CD4-positive, alpha-beta memory T cell (primary cell): Measurements from ENCODE around the gene OR4D9. TPM values are rescaled to one million over a fixed set of nuclear protein-coding genes. Genes with fewer than 3 reads are reported as not detected.
A peak's percentile ranks its signal among the peaks of the same experiment; 100 is the strongest.

ENCODE experiments used
- CTCF ChIA-PET: fragments of 350-600 bp; sonication (Branson Sonifier 250); formaldehyde crosslinking; loops from one replicate; lab custom pipeline; 2021; ENCODE audit warnings: inconsistent platforms; ENCODE audit not compliant: partially characterized antibody; lab: Charles Lee
- POLR2A ChIA-PET: fragments of 350-600 bp; sonication (Branson Sonifier 250); formaldehyde crosslinking; loops from one replicate; lab custom pipeline; 2021; ENCODE audit not compliant: partially characterized antibody; lab: Charles Lee
- DNase-seq, 5 donors: peaks; one replicate each; pipeline versions ENCODE4 v3.0.0 to v3.0.0-alpha.2; 2020 to 2022; ENCODE audit warnings: mixed read lengths in 1 of 5
- H3K27ac ChIP-seq: one replicate; pipeline ENCODE4 v1.7.0; 2013; ENCODE audit warnings: low read depth, low read length
- H3K27me3 ChIP-seq: 2 replicates; pipeline ENCODE4 v1.7.0; 2013; ENCODE audit warnings: mild to moderate bottlenecking, low read length, moderate library complexity; ENCODE audit not compliant: insufficient read depth
- H3K36me3 ChIP-seq: 2 replicates; pipeline ENCODE4 v1.7.0; 2013; ENCODE audit warnings: mild to moderate bottlenecking, low read length, moderate library complexity; ENCODE audit not compliant: insufficient read depth
- H3K4me1 ChIP-seq: 2 replicates; pipeline ENCODE4 v1.7.0; 2013; ENCODE audit warnings: mild to moderate bottlenecking, low read length, moderate library complexity; ENCODE audit not compliant: insufficient read depth
- H3K4me3 ChIP-seq, 2 donors: one replicate each; pipeline ENCODE4 v1.7.0; 2013; ENCODE audit warnings: low read length in 2 of 2, mild to moderate bottlenecking in 1 of 2
- H3K9me3 ChIP-seq, 2 donors: one replicate each; pipeline ENCODE4 v1.7.0; 2013; ENCODE audit warnings: low read length in 2 of 2, control low read depth in 1 of 2; ENCODE audit not compliant: control insufficient read depth in 1 of 2
- H3K27ac Mint-ChIP-seq, 7 donors: one replicate each; pipeline ENCODE4 v1.8.0; 2020 to 2021; ENCODE audit warnings: mixed read lengths in 7 of 7, mild to moderate bottlenecking in 6 of 7, inconsistent platforms in 3 of 7, moderate library complexity in 3 of 7
- H3K27me3 Mint-ChIP-seq, 2 donors: one replicate each; pipeline ENCODE4 v1.8.0; 2020 to 2021; ENCODE audit warnings: mixed read lengths in 2 of 2
- H3K36me3 Mint-ChIP-seq, 2 donors: one replicate each; pipeline ENCODE4 v1.8.0; 2020 to 2021; ENCODE audit warnings: mixed read lengths in 2 of 2, inconsistent platforms in 1 of 2, mild to moderate bottlenecking in 1 of 2
- H3K4me1 Mint-ChIP-seq, 4 donors: one replicate each; pipeline ENCODE4 v1.8.0; 2020 to 2021; ENCODE audit warnings: mixed read lengths in 4 of 4, mild to moderate bottlenecking in 1 of 4
- H3K4me3 Mint-ChIP-seq, 8 donors: one replicate each; pipeline ENCODE4 v1.8.0; 2020 to 2021; ENCODE audit warnings: mixed read lengths in 8 of 8, mild to moderate bottlenecking in 7 of 8, moderate library complexity in 6 of 8, inconsistent platforms in 3 of 8
- H3K9me3 Mint-ChIP-seq, 8 donors: one replicate each; pipeline ENCODE4 v1.8.0; 2020 to 2021; ENCODE audit warnings: mixed read lengths in 8 of 8, mild to moderate bottlenecking in 5 of 8, inconsistent platforms in 3 of 8, moderate library complexity in 1 of 8
- intact Hi-C: fragments of 100-400 bp; cut with micrococcal nuclease; formaldehyde crosslinking; loops from one replicate; pipeline ENCODE4 v1.15.1; 2023
- polyA plus RNA-seq, 2 donors: library from polyadenylated mRNA; unstranded; fragments of 300-500 nt; fragmentation: Illumina TruSeq; gene quantifications; one replicate each; pipeline ENCODE4 v1.2.3, GENCODE V29; 2021
- total RNA-seq, 2 experiments: library from RNA; stranded (reverse); gene quantifications; one replicate each; pipeline ENCODE4 v1.2.3, GENCODE V29; 2021

The OR4D9 gene
- total and polyA plus RNA-seq, 4 experiments from 2014 or later = not detected

GRCh38 chr11:59548309-59548656 lies 36.9 kb downstream of the OR4D9 start:
- Mint-ChIP-seq H3K36me3 (peaks cover 0 to 11% of the 10 kb centered on the region in 2 donors), H3K9me3 (peaks cover 0 to 17% (median 0%) of the 10 kb centered on the region in 8 donors), H3K27ac (peak overlapping the region in 1 of 7 donors; percentile 100), H3K4me1 (peaks cover 14 to 40% (median 25%) of the 10 kb centered on the region in 4 donors), H3K27me3 (peaks cover 0 to 9% of the 10 kb centered on the region in 2 donors), H3K4me3 (no peak overlapping the region)
- Histone ChIP-seq H3K36me3 (no peaks in the 10 kb centered on the region), H3K27me3 (no peaks in the 10 kb centered on the region), H3K9me3 (no peaks in the 10 kb centered on the region), H3K4me3 (no peak overlapping the region), H3K4me1 (peaks cover 12% of the 10 kb centered on the region), H3K27ac (no peak overlapping the region)
- ChIA-PET CTCF (interaction anchor here (1.5 to 2.2 kb wide), 3 partner anchors 9 to 68 kb away, joined by 3 to 8 read pairs (median 4); no protein-coding TSS in a partner anchor), POLR2A (interaction anchor here (2.8 to 4.3 kb wide), 2 partner anchors 17 to 67 kb away, joined by 24 to 36 read pairs; partner anchors contain the start of gene OSBP)
- no peak for DNase-seq
- intact Hi-C loops = no loop called here

GRCh38 chr11:59550368-59550841 lies 39.1 kb downstream of the OR4D9 start:
- DNase-seq = peak; percentile 86 to 94 (median 87)
- POLR2A ChIA-PET = interaction anchor here (1.3 to 4.3 kb wide), 4 partner anchors 11 to 408 kb away, joined by 3 to 76 read pairs (median 30); partner anchors contain the start of genes FAM111A and OSBP

GRCh38 chr11:59550842-59551658 lies 39.7 kb downstream of the OR4D9 start:
- H3K27ac Mint-ChIP-seq = peak overlapping the region; percentile 92 to 100 (median 94)
- POLR2A ChIA-PET = interaction anchor here (0.7 to 4.3 kb wide), 5 partner anchors 10 to 408 kb away, joined by 3 to 76 read pairs (median 24); partner anchors contain the start of genes FAM111A and OSBP
- H3K9me3 ChIP-seq = no peaks in the 10 kb centered on the region
- intact Hi-C loops = loop anchor here (1.0 to 10.0 kb wide), 10 partner anchors 9 to 1836 kb away; partner anchors contain the start of genes DTX4, FAM111A, MED19 and PATL1
- H3K9me3 Mint-ChIP-seq = peaks cover 0 to 17% (median 0%) of the 10 kb centered on the region in 8 donors
- H3K27ac ChIP-seq = peak overlapping the region; percentile 51
- H3K36me3 Mint-ChIP-seq = peaks cover 0 to 11% of the 10 kb centered on the region in 2 donors
- H3K4me3 ChIP-seq = peak overlapping the region; percentile 19 to 61
- H3K4me1 ChIP-seq = peaks cover 20% of the 10 kb centered on the region
- no peaks in the 10 kb centered on the region for H3K27me3 ChIP-seq
- DNase-seq = peak; percentile 80 to 86 (median 83)
- peaks cover 0 to 9% of the 10 kb centered on the region in 2 donors for H3K27me3 Mint-ChIP-seq
- CTCF ChIA-PET = interaction anchor here (0.9 to 1.9 kb wide), 2 partner anchors 15 to 65 kb away, joined by 3 to 6 read pairs; partner anchors contain the start of gene OSBP
- peak overlapping the region; percentile 86 to 96 (median 88) for H3K4me3 Mint-ChIP-seq
- H3K4me1 Mint-ChIP-seq = peaks cover 19 to 58% (median 33%) of the 10 kb centered on the region in 4 donors
- no peaks in the 10 kb centered on the region for H3K36me3 ChIP-seq

More at GRCh38 chr11:59550368-59550841, 39.1 kb downstream of the OR4D9 start:
- Mint-ChIP-seq H3K4me3 (peak overlapping the region; percentile 86 to 96 (median 88)), H3K27me3 (peaks cover 0 to 9% of the 10 kb centered on the region in 2 donors), H3K36me3 (peaks cover 0 to 11% of the 10 kb centered on the region in 2 donors), H3K27ac (peak overlapping the region; percentile 92 to 100 (median 94)), H3K9me3 (peaks cover 0 to 15% (median 0%) of the 10 kb centered on the region in 8 donors), H3K4me1 (peaks cover 16 to 52% (median 26%) of the 10 kb centered on the region in 4 donors)
- intact Hi-C loops = loop anchor here (1.0 to 10.0 kb wide), 9 partner anchors 13 to 1836 kb away; partner anchors contain the start of genes DTX4, FAM111A, MED19 and PATL1
- no peaks in the 10 kb centered on the region for H3K36me3 ChIP-seq
- no peaks in the 10 kb centered on the region for H3K9me3 ChIP-seq
- no peaks in the 10 kb centered on the region for H3K27me3 ChIP-seq
- peak overlapping the region; percentile 19 to 61 for H3K4me3 ChIP-seq
- H3K4me1 ChIP-seq = peaks cover 14% of the 10 kb centered on the region
- peak overlapping the region; percentile 51 for H3K27ac ChIP-seq
- CTCF ChIA-PET = interaction anchor here (0.7 to 2.2 kb wide), 6 partner anchors 11 to 982 kb away, joined by 3 to 6 read pairs (median 4); partner anchors contain the start of genes OSBP and PATL1

- no peaks in the 10 kb centered on the region for H3K36me3 ChIP-seq
- H3K27me3 Mint-ChIP-seq = peaks cover 0 to 9% of the 10 kb centered on the region in 2 donors
- peak overlapping the region; percentile 86 to 96 (median 88) for H3K4me3 Mint-ChIP-seq
- peaks cover 0 to 11% of the 10 kb centered on the region in 2 donors for H3K36me3 Mint-ChIP-seq
- ChIA-PET CTCF (interaction anchor here (1.9 kb wide), 1 partner anchor 14 kb away, joined by 6 read pairs; no protein-coding TSS in a partner anchor), POLR2A (interaction anchor here (0.7 to 4.3 kb wide), 3 partner anchors 9 to 64 kb away, joined by 3 to 76 read pairs (median 36); partner anchors contain the start of gene OSBP)
- H3K9me3 Mint-ChIP-seq = peaks cover 0 to 21% (median 0%) of the 10 kb centered on the region in 8 donors
- H3K4me1 Mint-ChIP-seq = peaks cover 21 to 65% (median 39%) of the 10 kb centered on the region in 4 donors
- H3K27ac Mint-ChIP-seq = peak overlapping the region in 5 of 7 donors; percentile 5 to 100 (median 96)
- DNase-seq = no peak
- H3K27ac ChIP-seq = no peak overlapping the region
- peaks cover 28% of the 10 kb centered on the region for H3K4me1 ChIP-seq
- intact Hi-C loops = loop anchor here (1.0 to 10.0 kb wide), 6 partner anchors 8 to 1837 kb away; partner anchors contain the start of genes DTX4, FAM111A, MED19 and STX3
- H3K4me3 ChIP-seq = peak overlapping the region; percentile 19 to 61
- no peaks in the 10 kb centered on the region for H3K27me3 ChIP-seq
- no peaks in the 10 kb centered on the region for H3K9me3 ChIP-seq
Measured at GRCh38 chr11:59551659-59552521, 40.6 kb downstream of the OR4D9 start.

- H3K27ac Mint-ChIP-seq = peak overlapping the region in 4 of 7 donors; percentile 53 to 100 (median 78)
- Histone ChIP-seq H3K9me3 (no peaks in the 10 kb centered on the region), H3K27ac (no peak overlapping the region), H3K4me1 (peaks cover 33% of the 10 kb centered on the region), H3K27me3 (no peaks in the 10 kb centered on the region), H3K36me3 (no peaks in the 10 kb centered on the region), H3K4me3 (no peak overlapping the region)
- H3K4me3 Mint-ChIP-seq = peak overlapping the region in 5 of 8 donors; percentile 13 to 73 (median 57)
- ChIA-PET CTCF (no interaction called here), POLR2A (interaction anchor here (4.2 kb wide), 1 partner anchor 8 kb away, joined by 76 read pairs; no protein-coding TSS in a partner anchor)
- peaks cover 27 to 71% (median 45%) of the 10 kb centered on the region in 4 donors for H3K4me1 Mint-ChIP-seq
- peaks cover 0 to 24% (median 0%) of the 10 kb centered on the region in 8 donors for H3K9me3 Mint-ChIP-seq
- DNase-seq = no peak
- peaks cover 0 to 9% of the 10 kb centered on the region in 2 donors for H3K27me3 Mint-ChIP-seq
- intact Hi-C loops = loop anchor here (5.0 to 10.0 kb wide), 4 partner anchors 204 to 1838 kb away; partner anchors contain the start of genes DTX4, FAM111A, MED19 and STX3
- peaks cover 0 to 11% of the 10 kb centered on the region in 2 donors for H3K36me3 Mint-ChIP-seq
Measured at GRCh38 chr11:59552844-59553243, 41.5 kb downstream of the OR4D9 start.

- Histone ChIP-seq H3K4me3 (no peak overlapping the region), H3K4me1 (peaks cover 33% of the 10 kb centered on the region), H3K27ac (no peak overlapping the region), H3K9me3 (no peaks in the 10 kb centered on the region), H3K36me3 (no peaks in the 10 kb centered on the region), H3K27me3 (no peaks in the 10 kb centered on the region)
- Mint-ChIP-seq H3K36me3 (peaks cover 0 to 11% of the 10 kb centered on the region in 2 donors), H3K4me3 (no peak overlapping the region), H3K27me3 (peaks cover 0 to 9% of the 10 kb centered on the region in 2 donors), H3K9me3 (peaks cover 0 to 24% (median 0%) of the 10 kb centered on the region in 8 donors), H3K27ac (peak overlapping the region in 2 of 7 donors; percentile 51 to 100), H3K4me1 (peaks cover 28 to 73% (median 47%) of the 10 kb centered on the region in 4 donors)
- CTCF ChIA-PET = interaction anchor here (1.1 kb wide), 1 partner anchor 13 kb away, joined by 3 read pairs; no protein-coding TSS in a partner anchor
- no peak for DNase-seq
- intact Hi-C loops = loop anchor here (5.0 to 10.0 kb wide), 4 partner anchors 204 to 1839 kb away; partner anchors contain the start of genes DTX4, FAM111A, MED19 and STX3
- POLR2A ChIA-PET = interaction anchor here (1.1 kb wide), 1 partner anchor 12 kb away, joined by 3 read pairs; no protein-coding TSS in a partner anchor
Measured at GRCh38 chr11:59553323-59553722, 42.0 kb downstream of the OR4D9 start.
